GM12878 (cell line): Measurements from ENCODE around the gene COL8A2. TPM values are rescaled to one million over a fixed set of nuclear protein-coding genes. Genes with fewer than 3 reads are reported as not detected.

Experiments
- ATAC-seq: fragments of 200-7000 bp; cut with Tn5 transposase; 3 replicates; pipeline ENCODE4 v1.9.1; 2020; ENCODE audit warnings: mild to moderate bottlenecking, moderate library complexity
- BruUV-seq: library from RNA; stranded (reverse); fragments of 400-500 nt; replicated peaks from 2 replicates; lab custom pipeline; 2021; lab: Mats Ljungman, UMichigan
- CTCF ChIA-PET: fragments of 300-600 bp; sonication (Branson Sonifier 250); formaldehyde crosslinking; extraction: SDS; loops from one replicate; lab custom pipeline; 2021; ENCODE audit warnings: inconsistent platforms; lab: Yijun Ruan, JAX
- POLR2A ChIA-PET: fragments of 350-600 bp; formaldehyde crosslinking; extraction: SDS; loops from one replicate; lab custom pipeline; 2021; ENCODE audit warnings: inconsistent platforms; lab: Charles Lee
- RAD21 ChIA-PET: fragments of 300-600 bp; sonication (Branson Sonifier 250); formaldehyde crosslinking; loops from one replicate; lab custom pipeline; 2023; ENCODE audit warnings: antibody characterized with exemption; ENCODE audit not compliant: unreplicated experiment; lab: Charles Lee
- SMC1A ChIA-PET: fragments of 300-600 bp; sonication (Branson Sonifier 250); formaldehyde crosslinking; loops from one replicate; lab custom pipeline; 2023; ENCODE audit not compliant: unreplicated experiment, uncharacterized antibody; lab: Charles Lee
- DNase-seq: peaks from one replicate; pipeline ENCODE4 v3.0.0-alpha.2; 2011; ENCODE audit warnings: low read depth, low spot score
- FAIRE-seq: peaks from 3 replicates; lab custom pipeline; 2011; peaks lifted over from hg19 to GRCh38; lab: Jason Lieb, UNC
- H2AFZ ChIP-seq: 2 replicates; pipeline ENCODE4 v1.6.0; 2011; ENCODE audit warnings: low read depth, low read length, control low read depth; ENCODE audit not compliant: control insufficient read depth
- H3K27ac ChIP-seq: 2 replicates; pipeline ENCODE4 v1.5.1; 2011; ENCODE audit warnings: control low read depth; ENCODE audit not compliant: control insufficient read depth, insufficient read depth
- H3K27me3 ChIP-seq, 2 experiments: replicated peaks in 1 of 2; 2 replicates each; pipeline versions ENCODE4 v1.6.0 to v1.6.1; 2011; ENCODE audit warnings: low read length in 1 of 2; ENCODE audit not compliant: control insufficient read depth in 2 of 2, insufficient read depth in 2 of 2
- H3K36me3 ChIP-seq, 2 experiments: 2 replicates each; pipeline ENCODE4 v1.5.1; 2011; ENCODE audit warnings: low read length in 1 of 2; ENCODE audit not compliant: control insufficient read depth in 2 of 2, insufficient read depth in 2 of 2
- H3K4me1 ChIP-seq: 2 replicates; pipeline ENCODE4 v1.6.1; 2011; ENCODE audit warnings: mild to moderate bottlenecking, low read length, moderate library complexity, mixed read lengths; ENCODE audit not compliant: control insufficient read depth, insufficient read depth
- H3K4me2 ChIP-seq: 2 replicates; pipeline ENCODE4 v1.6.0; 2011; ENCODE audit warnings: control low read depth; ENCODE audit not compliant: control insufficient read depth, insufficient read depth
- H3K4me3 ChIP-seq: fragments of 200-600 bp; sonication (generic); 2 replicates; pipeline ENCODE4 v1.5.1; 2016
- H3K79me2 ChIP-seq: 2 replicates; pipeline ENCODE4 v1.6.0; 2011; ENCODE audit warnings: low read length; ENCODE audit not compliant: control insufficient read depth, insufficient read depth
- H3K9ac ChIP-seq: 2 replicates; pipeline ENCODE4 v1.8.0; 2011; ENCODE audit warnings: low read length, control low read depth, mixed read lengths; ENCODE audit not compliant: control insufficient read depth, insufficient read depth
- H3K9me3 ChIP-seq: replicated peaks from 3 replicates; pipeline ENCODE4 v1.5.1; 2011; ENCODE audit warnings: mild to moderate bottlenecking, low read length; ENCODE audit not compliant: control insufficient read depth, insufficient read depth
- H4K20me1 ChIP-seq: 2 replicates; pipeline ENCODE4 v1.6.0; 2011; ENCODE audit not compliant: control insufficient read depth, insufficient read depth
- DPF2 ChIP-seq: fragments of 450-650 bp; IDR thresholded peaks from 2 replicates; pipeline ENCODE4 v1.6.1; 2017; ENCODE audit warnings: mild to moderate bottlenecking
- EP300 ChIP-seq, 2 experiments: fragments of 150-350 bp in 1 of 2; IDR thresholded peaks; 2 replicates each; pipeline ENCODE4 v1.6.1; 2011 to 2012; ENCODE audit warnings: low read depth in 2 of 2, low read length in 2 of 2, borderline replicate concordance in 1 of 2, improper control_type of control experiment in 1 of 2, inconsistent platforms in 1 of 2; ENCODE audit not compliant: control insufficient read depth in 1 of 2
- HDAC6 ChIP-seq: fragments of 200-600 bp; sonication (generic); IDR thresholded peaks from one replicate; pipeline ENCODE4 v1.8.0; 2017; ENCODE audit warnings: antibody characterized with exemption; ENCODE audit not compliant: unreplicated experiment
- IRF4 ChIP-seq: IDR thresholded peaks from 2 replicates; pipeline ENCODE4 v1.6.1; 2011; ENCODE audit warnings: low read depth, low read length
- MEF2B ChIP-seq: fragments of 450-650 bp; IDR thresholded peaks from 2 replicates; pipeline ENCODE4 v1.6.1; 2018; ENCODE audit warnings: mild to moderate bottlenecking, moderate library complexity; ENCODE audit not compliant: partially characterized antibody, poor library complexity, severe bottlenecking
- MTA2 ChIP-seq: fragments of 450-650 bp; IDR thresholded peaks from 2 replicates; pipeline ENCODE4 v1.6.1; 2016; ENCODE audit warnings: low read depth, mild to moderate bottlenecking, moderate library complexity
- MYB ChIP-seq: fragments of 150-350 bp; IDR thresholded peaks from 2 replicates; pipeline ENCODE4 v1.6.1; 2014; ENCODE audit warnings: mild to moderate bottlenecking, low read depth, low read length, borderline replicate concordance
- NFYB ChIP-seq: IDR thresholded peaks from 2 replicates; pipeline ENCODE4 v1.6.1; 2011; ENCODE audit warnings: low read depth, mild to moderate bottlenecking, low read length, improper control_type of control experiment, moderate library complexity; ENCODE audit not compliant: insufficient read depth
- NR2F1 ChIP-seq: fragments of 450-650 bp; conservative IDR thresholded peaks from 2 replicates; pipeline ENCODE4 v1.6.1; 2017; ENCODE audit warnings: mild to moderate bottlenecking
- PRDM15 ChIP-seq: fragments of 450-650 bp; formaldehyde crosslinking; IDR thresholded peaks from 2 replicates; pipeline ENCODE4 v1.4.0; 2020; ENCODE audit warnings: mild to moderate bottlenecking, moderate library complexity
- RAD51 ChIP-seq: fragments of 450-650 bp; IDR thresholded peaks from 2 replicates; pipeline ENCODE4 v1.6.1; 2016; ENCODE audit warnings: moderate library complexity, mild to moderate bottlenecking, inconsistent platforms
- SMAD1 ChIP-seq: fragments of 450-650 bp; IDR thresholded peaks from 2 replicates; pipeline ENCODE4 v1.6.1; 2018; ENCODE audit warnings: mild to moderate bottlenecking, low read depth; ENCODE audit not compliant: partially characterized antibody
- USF1 ChIP-seq: IDR thresholded peaks from 2 replicates; pipeline ENCODE4 v1.6.1; 2011; ENCODE audit warnings: borderline replicate concordance, low read depth, mild to moderate bottlenecking, moderate library complexity, mixed read lengths, low read length; ENCODE audit not compliant: insufficient read depth; ENCODE audit errors: extremely low read length
- ZNF207 ChIP-seq: fragments of 450-650 bp; IDR thresholded peaks from 2 replicates; pipeline ENCODE4 v1.6.1; 2014; ENCODE audit warnings: antibody characterized with exemption, mild to moderate bottlenecking, borderline replicate concordance
- ZNF622 ChIP-seq: fragments of 450-650 bp; IDR thresholded peaks from 2 replicates; pipeline ENCODE4 v1.6.1; 2017; ENCODE audit warnings: mild to moderate bottlenecking, inconsistent platforms
- WGBS: methylation state at CpG from one replicate; pipeline ENCODE4 v1.1.6; 2016; ENCODE audit warnings: low lambda C conversion rate; ENCODE audit not compliant: insufficient replicate concordance, insufficient coverage; ENCODE audit errors: missing lambda C conversion rate; 5-methylcytosine and 5-hydroxymethylcytosine counted together
- in situ Hi-C: fragments of 300-500 bp; cut with MboI; formaldehyde crosslinking; loops from 9 replicates; pipeline ENCODE4 v1.14.3; 2018; ENCODE audit warnings: mixed read lengths
- intact Hi-C: fragments of 100-400 bp; cut with micrococcal nuclease; formaldehyde crosslinking; loops from one replicate; pipeline ENCODE4 v1.14.2; 2022; ENCODE audit not compliant: unreplicated experiment
- polyA plus RNA-seq, 11 experiments: library from polyadenylated mRNA; depleted of rRNA in 4 of 11; unstranded in 6 of 11; stranded (reverse) in 5 of 11; fragments of >200 nt; fragmentation: Nextera tagmentation in 4 of 11; fragmentation: Illumina TruSeq in 1 of 11; extraction: Ambion mirVana in 4 of 11; extraction: Trizol in 1 of 11; gene quantifications; 1 replicate in 1 of 11; 2 replicates in 10 of 11; pipeline versions ENCODE4 v1.2.1 to v1.2.3, GENCODE V29; 2011 to 2016; ENCODE audit warnings: inconsistent platforms in 2 of 11, missing spikeins in 2 of 11, low read depth in 1 of 11
- total RNA-seq, 4 experiments: library from RNA; depleted of rRNA in 3 of 4; stranded (reverse); fragments of >200 nt in 3 of 4; fragmentation: Illumina TruSeq in 1 of 4; extraction: Trizol in 1 of 4; gene quantifications; 2 replicates each; pipeline versions ENCODE4 v1.2.1 to v1.2.3, GENCODE V29; 2013 to 2021

The COL8A2 gene
- total and polyA plus RNA-seq, 10 of the 15 experiments (the other 5 are each of a cell fraction or from before 2014, with no cell fraction given): 0.01 TPM; not detected in 9

GRCh38 chr1:36070349-36070748 lies 54.7 kb downstream of the COL8A2 start:
- ChIA-PET POLR2A (no interaction called here), SMC1A (no interaction called here), CTCF (no interaction called here), RAD21 (no interaction called here)
- no peak for DNase-seq
- Histone ChIP-seq H3K4me1 (no peaks in the 10 kb centered on the region), H3K4me2 (no peak overlapping the region), H3K9ac (no peak overlapping the region), H2AFZ (no peak overlapping the region), H3K79me2 (no peaks in the 10 kb centered on the region), H3K36me3 (no peaks in the 10 kb centered on the region), H3K27ac (no peak overlapping the region), H3K9me3 (no peaks in the 10 kb centered on the region), H4K20me1 (no peaks in the 10 kb centered on the region), H3K4me3 (no peak overlapping the region), H3K27me3 (no peaks in the 10 kb centered on the region)
- TF ChIP-seq MYB (no peak), DPF2 (no peak), PRDM15 (no peak), HDAC6 (no peak), USF1 (no peak), ZNF622 (no peak), RAD51 (no peak), ZNF207 (no peak), MEF2B (no peak), EP300 (IDR thresholded peaks at IDR 0.05; ENCODE audit: borderline replicate concordance in 1 of 2, control insufficient read depth in 1 of 2, low read depth in 2 of 2, low read length in 2 of 2) (no peak), SMAD1 (no peak), NR2F1 (no peak), MTA2 (no peak), NFYB (no peak), IRF4 (no peak)
- no peak for FAIRE-seq
- ATAC-seq: no peak
- no TSS peak for BruUV-seq
- in situ Hi-C loops: no loop called here
- intact Hi-C loops: no loop called here
- 93% methylated on average over 2 of the region's 2 CpGs for WGBS
